ENCODE results near the gene WNK1.
"Not testable (repeated sequence)": the region's sequence is repeated elsewhere in the genome, so short reads cannot be mapped to it uniquely, and the experiment has no call there.

WNK1 gene

DNA sequence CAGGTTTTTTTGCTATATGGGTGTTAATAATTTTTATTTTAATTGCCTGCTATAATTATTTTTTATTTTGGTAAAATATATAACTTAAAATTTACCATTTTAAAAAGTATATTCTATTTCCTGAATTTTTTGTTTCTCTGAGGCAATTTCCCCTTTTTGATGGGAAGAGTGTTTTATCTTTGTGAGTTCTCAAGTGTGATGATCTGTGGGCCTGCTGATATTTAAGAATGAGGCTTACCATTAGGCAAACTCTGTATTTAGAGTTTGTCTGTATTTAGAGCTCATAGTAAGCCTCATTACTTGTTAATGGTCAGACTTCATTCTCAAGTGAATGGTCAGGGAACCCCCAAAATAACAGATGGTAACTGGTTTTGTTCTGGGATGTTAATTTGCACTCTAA lies 48.0 kb downstream of the WNK1 start:
- DNase-seq (ENCODE audit: low read depth, low spot score): no peak
- no peak overlapping the region for H3K27ac ChIP-seq (ENCODE audit: low read length)
- H3K4me1 ChIP-seq (ENCODE audit: control insufficient read depth, insufficient read depth, low read length): 0 out of 2 replicates have a peak, but pooled peaks cover under 1% of the 10 kb centered on the region
- no peaks in the 10 kb centered on the region for H3K9me3 ChIP-seq (ENCODE audit: control insufficient read depth, insufficient read depth, low read length)
- H3K36me3 ChIP-seq (ENCODE audit: control insufficient read depth, insufficient read depth, low read length): no peaks in the 10 kb centered on the region
- no peaks in the 10 kb centered on the region for H3K27me3 ChIP-seq (ENCODE audit: control insufficient read depth, insufficient read depth, low read length)
- no peak overlapping the region for H3K4me3 ChIP-seq (ENCODE audit: low read length)

DNA sequence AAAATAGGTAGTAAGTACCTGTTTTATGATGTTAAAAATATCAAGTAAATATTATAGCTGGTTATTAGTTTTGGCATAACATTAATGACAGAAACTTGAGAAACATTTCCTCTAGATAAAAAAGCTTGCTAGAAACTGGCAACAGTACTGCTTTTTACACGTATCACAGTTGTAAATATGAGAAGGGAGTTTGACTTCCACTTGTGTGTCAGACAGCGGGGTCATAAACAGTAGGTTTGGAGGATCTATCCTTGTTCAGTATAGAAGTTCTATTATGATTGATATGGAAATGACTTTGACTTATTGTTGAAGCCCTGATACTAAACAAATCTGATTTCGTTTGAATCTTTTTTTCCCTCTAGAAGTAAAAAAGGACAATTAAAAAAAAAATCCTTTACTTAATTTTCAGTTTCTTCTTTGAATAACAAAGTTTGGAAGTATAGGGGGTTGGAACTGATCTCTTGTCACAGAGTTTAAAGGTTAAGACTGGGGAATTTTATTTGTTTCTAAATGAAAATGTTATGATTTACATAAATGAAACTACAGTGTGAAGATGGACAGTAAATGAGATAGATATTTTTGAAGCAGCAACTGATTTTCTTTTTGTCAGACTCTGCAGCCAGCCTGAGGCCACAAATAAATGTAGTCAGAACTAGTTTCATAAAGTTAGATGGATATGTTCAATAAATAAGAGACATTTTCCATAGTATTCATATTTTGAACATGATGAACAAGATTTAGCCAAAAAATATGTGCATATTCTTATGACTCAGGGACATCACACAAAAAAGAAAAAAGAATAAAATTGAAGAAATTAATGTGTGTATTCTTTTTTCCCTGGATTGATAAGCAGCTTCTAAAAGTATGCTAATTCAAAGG lies 50.1 kb downstream of the WNK1 start:
- DNase-seq (ENCODE audit: low read depth, low spot score): no peak
- Histone ChIP-seq H3K27me3 (ENCODE audit: control insufficient read depth, insufficient read depth, low read length) (no peaks in the 10 kb centered on the region), H3K4me1 (ENCODE audit: control insufficient read depth, insufficient read depth, low read length) (no peaks in the 10 kb centered on the region), H3K27ac (ENCODE audit: low read length) (no peak overlapping the region), H3K36me3 (ENCODE audit: control insufficient read depth, insufficient read depth, low read length) (no peaks in the 10 kb centered on the region), H3K4me3 (ENCODE audit: low read length) (no peak overlapping the region), H3K9me3 (ENCODE audit: control insufficient read depth, insufficient read depth, low read length) (no peaks in the 10 kb centered on the region)
- no CpG with 5 or more reads among the region's 3 CpGs for WGBS (ENCODE audit: insufficient coverage, insufficient read length)

DNA sequence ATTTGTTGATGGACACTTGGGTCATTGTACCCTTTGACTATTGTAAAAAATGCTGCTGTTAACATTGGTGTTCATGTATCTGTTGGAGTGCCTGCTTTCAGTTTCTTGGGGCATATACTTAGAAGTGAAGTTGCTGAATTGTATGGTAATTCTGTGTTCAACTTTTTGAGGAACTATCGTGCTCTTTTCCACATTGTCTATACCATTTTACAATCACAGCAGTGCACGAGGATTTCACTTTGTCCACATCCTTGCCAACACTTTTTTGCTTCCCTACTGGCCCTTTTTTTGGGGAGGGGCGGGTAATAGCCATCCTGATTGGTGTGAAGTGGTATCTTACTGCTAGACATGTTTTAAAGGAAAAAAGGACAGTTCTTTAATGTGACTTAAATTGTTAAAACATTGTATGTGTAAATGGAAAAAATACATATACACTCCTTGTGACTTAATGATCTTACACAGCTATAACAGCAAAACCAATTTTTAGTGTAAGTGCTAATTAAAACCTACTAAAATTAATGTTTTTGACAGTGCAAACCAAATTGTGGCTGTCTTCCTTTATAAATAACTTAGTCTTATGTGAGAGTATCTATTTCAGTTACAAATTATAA lies 52.7 kb downstream of the WNK1 start:
- Histone ChIP-seq H3K4me3 (ENCODE audit: low read length) (no peak overlapping the region), H3K9me3 (ENCODE audit: control insufficient read depth, insufficient read depth, low read length) (no peaks in the 10 kb centered on the region), H3K4me1 (ENCODE audit: control insufficient read depth, insufficient read depth, low read length) (no peaks in the 10 kb centered on the region), H3K27me3 (ENCODE audit: control insufficient read depth, insufficient read depth, low read length) (no peaks in the 10 kb centered on the region), H3K27ac (ENCODE audit: low read length) (no peak overlapping the region), H3K36me3 (ENCODE audit: control insufficient read depth, insufficient read depth, low read length) (no peaks in the 10 kb centered on the region)
- no CpG with 5 or more reads among the region's 3 CpGs for WGBS (ENCODE audit: insufficient coverage, insufficient read length)
- no peak for DNase-seq (ENCODE audit: low read depth, low spot score)

DNA sequence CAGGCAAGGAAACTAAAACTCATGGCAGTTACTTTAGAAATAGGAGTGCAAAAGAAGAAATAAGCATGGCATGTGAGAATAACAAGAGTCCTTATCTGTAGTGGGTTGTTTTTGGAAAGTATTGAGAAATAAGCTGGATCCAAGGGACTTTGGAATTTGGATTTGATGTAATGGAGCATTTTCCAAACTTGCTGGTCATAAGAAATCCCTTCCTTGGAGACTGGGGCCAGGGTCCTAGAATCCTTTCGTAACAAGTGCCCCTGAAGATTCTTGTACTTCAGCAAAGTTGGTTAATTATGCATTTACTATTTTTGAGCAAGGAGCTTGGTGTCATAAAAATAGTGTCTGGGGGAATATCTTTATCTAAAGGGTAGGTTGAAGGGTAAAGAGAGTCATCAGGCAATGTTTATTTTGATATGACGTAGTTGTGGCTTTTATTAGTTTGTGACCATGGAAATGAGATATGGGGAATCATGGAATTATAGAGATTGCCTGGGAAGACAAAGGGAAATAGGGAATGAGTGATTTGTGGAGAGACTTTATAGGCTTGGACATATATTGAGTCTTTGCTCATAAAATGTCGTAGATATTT lies 53.9 kb downstream of the WNK1 start:
- 100% methylated on average over 1 of the region's 3 CpGs for WGBS (ENCODE audit: insufficient coverage, insufficient read length)
- H3K36me3 ChIP-seq (ENCODE audit: control insufficient read depth, insufficient read depth, low read length): no peaks in the 10 kb centered on the region
- H3K4me1 ChIP-seq (ENCODE audit: control insufficient read depth, insufficient read depth, low read length): no peaks in the 10 kb centered on the region

DNA sequence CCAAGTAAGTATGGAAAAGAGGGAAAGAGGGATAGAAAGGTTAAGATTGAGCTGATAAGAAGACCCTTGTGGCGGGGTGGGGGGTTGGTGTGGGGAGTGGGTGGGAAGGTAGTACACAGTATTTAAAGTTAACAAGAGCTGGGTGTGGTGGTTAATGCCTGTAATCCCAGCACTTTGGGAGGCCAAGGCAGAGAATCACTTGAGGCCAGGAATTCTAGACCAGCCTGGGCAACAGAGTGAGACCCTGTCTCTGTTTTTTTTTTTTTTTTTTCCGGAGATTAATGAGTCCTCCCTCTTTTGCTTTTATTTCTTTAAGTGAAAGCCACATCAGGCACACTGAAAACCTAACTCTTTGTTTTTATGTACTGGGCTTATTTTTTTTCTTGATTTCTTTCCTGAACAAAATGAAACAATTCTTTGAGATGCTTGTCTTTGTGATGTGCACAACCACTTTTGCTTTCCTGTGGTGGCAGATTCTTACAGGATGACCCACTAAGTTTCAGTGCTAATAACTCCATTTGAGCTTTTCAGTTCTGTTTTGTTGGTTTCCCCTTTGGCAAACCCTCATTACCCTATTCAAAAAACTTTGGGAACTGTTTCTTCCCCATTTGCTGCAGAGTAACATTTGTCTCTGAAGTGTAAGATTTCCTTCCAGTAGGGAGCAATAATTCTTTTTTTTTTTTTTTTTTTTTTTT lies 54.8 kb downstream of the WNK1 start:
- H3K27ac ChIP-seq (ENCODE audit: low read length): no peak overlapping the region
- H3K9me3 ChIP-seq (ENCODE audit: control insufficient read depth, insufficient read depth, low read length): no peaks in the 10 kb centered on the region
- H3K4me1 ChIP-seq (ENCODE audit: control insufficient read depth, insufficient read depth, low read length): no peaks in the 10 kb centered on the region
- WGBS (ENCODE audit: insufficient coverage, insufficient read length): no CpG with 5 or more reads among the region's 2 CpGs
- DNase-seq (ENCODE audit: low read depth, low spot score): no peak
- no peaks in the 10 kb centered on the region for H3K36me3 ChIP-seq (ENCODE audit: control insufficient read depth, insufficient read depth, low read length)
- H3K27me3 ChIP-seq (ENCODE audit: control insufficient read depth, insufficient read depth, low read length): no peaks in the 10 kb centered on the region
- no peak overlapping the region for H3K4me3 ChIP-seq (ENCODE audit: low read length)

More for the DNA sequence above, 53.9 kb downstream of the WNK1 start:
- Histone ChIP-seq H3K9me3 (ENCODE audit: control insufficient read depth, insufficient read depth, low read length) (no peaks in the 10 kb centered on the region), H3K27ac (ENCODE audit: low read length) (no peak overlapping the region), H3K4me3 (ENCODE audit: low read length) (no peak overlapping the region), H3K27me3 (ENCODE audit: control insufficient read depth, insufficient read depth, low read length) (no peaks in the 10 kb centered on the region)
- no peak for DNase-seq (ENCODE audit: low read depth, low spot score)

DNA sequence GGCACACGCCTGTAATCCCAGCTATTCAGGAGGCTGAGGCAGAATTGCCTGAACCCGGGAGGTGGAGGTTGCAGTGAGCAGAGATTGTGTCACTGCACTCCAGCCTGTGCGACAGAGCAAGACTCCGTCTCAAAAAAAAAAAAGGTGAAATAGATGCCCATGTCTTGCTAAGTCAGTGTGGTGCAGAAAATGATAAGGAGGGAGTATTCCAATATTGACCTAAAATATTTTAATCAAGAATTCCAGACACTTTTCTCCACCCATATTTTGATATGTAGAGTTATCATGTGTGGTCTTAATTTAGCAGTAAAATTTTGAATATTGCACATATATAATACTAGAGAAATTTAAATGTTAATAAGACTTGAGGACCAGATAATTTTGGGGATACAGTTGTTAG lies 57.7 kb downstream of the WNK1 start:
- Histone ChIP-seq H3K9me3 (ENCODE audit: control insufficient read depth, insufficient read depth, low read length) (no peaks in the 10 kb centered on the region), H3K27me3 (ENCODE audit: control insufficient read depth, insufficient read depth, low read length) (no peaks in the 10 kb centered on the region), H3K36me3 (ENCODE audit: control insufficient read depth, insufficient read depth, low read length) (no peaks in the 10 kb centered on the region), H3K4me3 (ENCODE audit: low read length) (no peak overlapping the region), H3K4me1 (ENCODE audit: control insufficient read depth, insufficient read depth, low read length) (no peaks in the 10 kb centered on the region), H3K27ac (ENCODE audit: low read length) (no peak overlapping the region)
- WGBS (ENCODE audit: insufficient coverage, insufficient read length): no CpG with 5 or more reads among the region's 4 CpGs
- DNase-seq (ENCODE audit: low read depth, low spot score): no peak

DNA sequence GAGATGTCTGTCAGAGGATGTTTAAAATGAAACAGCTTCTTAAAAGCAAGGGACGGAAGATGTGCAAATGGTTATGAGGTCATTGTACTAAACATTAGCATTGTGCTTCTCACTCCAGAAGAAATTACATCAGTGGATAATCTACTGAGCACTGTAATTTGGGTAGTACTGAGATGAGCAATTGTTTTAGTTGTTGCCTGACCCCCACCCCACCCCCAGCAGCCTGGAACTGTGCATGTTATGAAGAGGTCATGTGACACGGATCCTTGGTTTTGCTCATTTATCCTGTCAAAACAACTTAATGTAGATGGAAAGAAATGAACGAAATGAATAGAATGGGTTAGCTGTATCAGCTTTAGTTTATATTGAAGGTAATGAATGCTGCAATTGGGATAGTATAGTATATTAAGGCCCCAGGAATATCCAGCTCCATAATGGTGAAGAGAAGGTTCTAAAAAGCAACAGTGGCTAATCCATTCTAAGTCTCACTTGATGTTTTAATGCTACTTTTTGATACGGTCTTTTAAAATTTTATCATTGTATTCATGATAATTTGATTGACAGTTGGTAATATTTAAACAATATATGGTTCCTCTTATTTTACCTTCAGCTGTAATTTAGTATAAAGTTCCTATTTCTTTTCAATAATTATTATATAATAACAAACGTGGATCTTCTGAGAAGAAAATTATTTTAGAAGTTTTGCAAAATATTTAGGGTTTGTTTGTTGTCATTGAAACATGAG lies 58.5 kb downstream of the WNK1 start:
- no peak for DNase-seq (ENCODE audit: low read depth, low spot score)
- Histone ChIP-seq H3K36me3 (ENCODE audit: control insufficient read depth, insufficient read depth, low read length) (no peaks in the 10 kb centered on the region), H3K27ac (ENCODE audit: low read length) (no peak overlapping the region), H3K4me1 (ENCODE audit: control insufficient read depth, insufficient read depth, low read length) (no peaks in the 10 kb centered on the region), H3K9me3 (ENCODE audit: control insufficient read depth, insufficient read depth, low read length) (no peaks in the 10 kb centered on the region), H3K4me3 (ENCODE audit: low read length) (no peak overlapping the region), H3K27me3 (ENCODE audit: control insufficient read depth, insufficient read depth, low read length) (no peaks in the 10 kb centered on the region)
- 100% methylated on average over 1 of the region's 5 CpGs for WGBS (ENCODE audit: insufficient coverage, insufficient read length)

DNA sequence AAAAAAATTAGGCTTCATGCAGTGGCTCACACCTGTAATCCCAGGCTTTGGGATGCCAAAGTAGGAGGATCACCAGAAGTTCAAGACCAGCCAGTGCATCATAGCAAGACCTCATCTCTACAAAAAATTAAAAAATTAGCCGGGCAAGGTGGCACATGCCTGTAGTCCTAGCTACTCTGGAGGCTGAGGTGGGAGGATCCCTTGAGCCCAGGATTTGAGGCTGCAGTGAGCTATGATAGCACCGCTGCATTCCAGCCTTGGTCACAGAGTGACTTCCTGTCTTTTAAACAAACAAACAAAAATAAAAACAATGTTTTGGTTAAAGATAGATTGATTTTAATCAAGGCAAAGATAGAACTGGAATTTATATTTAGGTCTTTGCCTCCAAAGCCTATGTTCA lies 60.6 kb downstream of the WNK1 start:
- no peak overlapping the region for H3K4me3 ChIP-seq (ENCODE audit: low read length)
- H3K27me3 ChIP-seq (ENCODE audit: control insufficient read depth, insufficient read depth, low read length): no peaks in the 10 kb centered on the region
- DNase-seq (ENCODE audit: low read depth, low spot score): no peak
- H3K27ac ChIP-seq (ENCODE audit: low read length): no peak overlapping the region
- H3K4me1 ChIP-seq (ENCODE audit: control insufficient read depth, insufficient read depth, low read length): no peaks in the 10 kb centered on the region
- no peaks in the 10 kb centered on the region for H3K9me3 ChIP-seq (ENCODE audit: control insufficient read depth, insufficient read depth, low read length)
- WGBS (ENCODE audit: insufficient coverage, insufficient read length): no CpG with 5 or more reads among the region's 2 CpGs
- no peaks in the 10 kb centered on the region for H3K36me3 ChIP-seq (ENCODE audit: control insufficient read depth, insufficient read depth, low read length)

DNA sequence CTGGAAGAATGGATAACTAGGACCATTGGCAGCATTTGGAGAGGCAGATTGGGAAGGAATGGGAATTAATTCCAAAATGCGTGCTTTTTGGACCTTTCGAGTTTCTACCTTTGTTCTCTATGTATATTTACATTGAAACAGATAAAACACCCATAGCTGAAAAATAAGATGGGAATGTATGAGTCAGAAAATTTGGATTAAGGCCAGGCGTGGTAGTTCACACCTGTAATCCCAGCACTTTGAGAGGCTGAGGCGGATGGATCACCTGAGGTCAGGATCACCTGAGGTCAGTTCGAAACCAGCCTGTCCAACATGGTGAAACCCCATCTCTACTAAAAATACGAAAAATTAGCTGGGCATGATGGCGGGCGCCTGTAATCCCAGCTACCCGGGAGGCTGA lies 65.1 kb downstream of the WNK1 start:
- DNase-seq (ENCODE audit: low read depth, low spot score); H3K36me3 ChIP-seq (ENCODE audit: control insufficient read depth, insufficient read depth, low read length); H3K9me3 ChIP-seq (ENCODE audit: control insufficient read depth, insufficient read depth, low read length); H3K4me3 ChIP-seq (ENCODE audit: low read length); H3K27me3 ChIP-seq (ENCODE audit: control insufficient read depth, insufficient read depth, low read length); H3K4me1 ChIP-seq (ENCODE audit: control insufficient read depth, insufficient read depth, low read length); H3K27ac ChIP-seq (ENCODE audit: low read length): not testable (repeated sequence)
- WGBS (ENCODE audit: insufficient coverage, insufficient read length): no CpG with 5 or more reads among the region's 9 CpGs
